Lung (tissue), 12 donors: ENCODE results near the gene KIAA1671. TPM values are rescaled to one million over a fixed set of nuclear protein-coding genes. Genes with fewer than 3 reads are reported as not detected.

Experiments
- ATAC-seq: fragments of 200-7000 bp; cut with Tn5 transposase; one replicate; pipeline ENCODE4 v1.9.1; 2020; ENCODE audit warnings: moderate number of reproducible peaks; ENCODE audit not compliant: insufficient read depth, low FRiP score
- DNase-seq, 3 donors: peaks; one replicate each; pipeline ENCODE4 v3.0.0-alpha.2; 2013 to 2017
- H3K27ac ChIP-seq, 2 donors: one replicate each; pipeline ENCODE4 v1.5.1; 2013; ENCODE audit warnings: mild to moderate bottlenecking in 2 of 2, moderate library complexity in 2 of 2, control low read depth in 1 of 2, inconsistent platforms in 1 of 2, low read depth in 1 of 2, low read length in 1 of 2
- H3K27me3 ChIP-seq, 3 donors: one replicate each; pipeline ENCODE4 v1.5.1; 2013; ENCODE audit warnings: low read length in 2 of 3; ENCODE audit not compliant: control insufficient read depth in 3 of 3, insufficient read depth in 3 of 3
- H3K36me3 ChIP-seq, 4 donors: one replicate each; pipeline ENCODE4 v1.5.1; 2013; ENCODE audit warnings: low read length in 4 of 4, mild to moderate bottlenecking in 1 of 4, moderate library complexity in 1 of 4; ENCODE audit not compliant: control insufficient read depth in 4 of 4, insufficient read depth in 4 of 4
- H3K4me1 ChIP-seq, 5 donors: one replicate each; pipeline ENCODE4 v1.5.1; 2013; ENCODE audit warnings: low read length in 5 of 5, mild to moderate bottlenecking in 2 of 5, moderate library complexity in 1 of 5; ENCODE audit not compliant: control insufficient read depth in 5 of 5, insufficient read depth in 5 of 5
- H3K4me3 ChIP-seq: one replicate; pipeline ENCODE4 v1.5.1; 2013; ENCODE audit warnings: mild to moderate bottlenecking, control low read depth, moderate library complexity
- H3K9ac ChIP-seq, 2 donors: one replicate each; pipeline ENCODE4 v1.5.1; 2013; ENCODE audit warnings: low read length in 2 of 2, control low read depth in 1 of 2; ENCODE audit not compliant: insufficient read depth in 1 of 2
- H3K9me3 ChIP-seq, 4 donors: one replicate each; pipeline ENCODE4 v1.5.1; 2013; ENCODE audit warnings: low read length in 3 of 4, mild to moderate bottlenecking in 1 of 4, moderate library complexity in 1 of 4; ENCODE audit not compliant: control insufficient read depth in 4 of 4, insufficient read depth in 3 of 4
- CTCF ChIP-seq: IDR thresholded peaks from 2 replicates; pipeline ENCODE4 v1.5.1; 2012; ENCODE audit warnings: mild to moderate bottlenecking; ENCODE audit errors: control extremely low read depth, extremely low read depth
- WGBS, 2 donors: extraction: QIAGEN DNeasy Blood & Tissue Kit; methylation state at CpG; one replicate each; pipeline ENCODE4 v1.1.7; 2013; 5-methylcytosine and 5-hydroxymethylcytosine counted together
- polyA plus RNA-seq, 2 donors: library from polyadenylated mRNA; stranded (reverse); fragments of 200-250 nt; gene quantifications; one replicate each; pipeline ENCODE4 v1.2.1, GENCODE V29; 2013
- total RNA-seq, 2 donors: library from RNA; depleted of rRNA in 1 of 2; stranded (reverse); fragments of >200 nt in 1 of 2; gene quantifications; one replicate each; pipeline ENCODE4 v1.2.1, GENCODE V29; 2014 to 2021
- donor health status: control.
- donor health status: control.
- donor health status: Bipolar disorder and iron deficiency.
- donor health status: healthy.
- donor health status: DM: yes; HTN: yes; CAD: no.

Gene KIAA1671
- total and polyA plus RNA-seq, 4 donors, result 7.6 to 44.6 (median 24.0) TPM

- Histone ChIP-seq H3K36me3 (no peaks in the 10 kb centered on the region), H3K27ac (peak overlapping the region in 1 of 2 donors; percentile 75), H3K27me3 (no peaks in the 10 kb centered on the region), H3K9ac (no peak overlapping the region), H3K9me3 (peaks cover 0 to 2% (median 0%) of the 10 kb centered on the region in 4 donors), H3K4me3 (no peak overlapping the region), H3K4me1 (peaks cover 0 to 12% (median 0%) of the 10 kb centered on the region in 5 donors)
- DNase-seq (no peak), ATAC-seq (no peak)
- TF ChIP-seq CTCF, result no peak
- 68 to 78% methylated on average over 9 of the region's 9 CpGs for WGBS, 2 donors
Measured at GRCh38 chr22:25090225-25090890, 137.8 kb downstream of the KIAA1671 start.

GRCh38 chr22:25091458-25091857 is 138.9 kb downstream of the KIAA1671 start:
- H3K4me1 ChIP-seq, result peaks cover 0 to 10% (median 0%) of the 10 kb centered on the region in 5 donors
- H3K36me3 ChIP-seq, result no peaks in the 10 kb centered on the region
- no peak overlapping the region for H3K9ac ChIP-seq
- 93 to 95% methylated on average over 9 of the region's 9 CpGs for WGBS, 2 donors
- H3K4me3 ChIP-seq, result no peak overlapping the region
- ATAC-seq (no peak), DNase-seq (no peak)
- H3K27ac ChIP-seq, result no peak overlapping the region
- no peak for TF ChIP-seq CTCF
- no peaks in the 10 kb centered on the region for H3K27me3 ChIP-seq
- H3K9me3 ChIP-seq, result peaks cover 0 to 2% (median 0%) of the 10 kb centered on the region in 4 donors

GRCh38 chr22:25092119-25092518 is 139.6 kb downstream of the KIAA1671 start:
- ATAC-seq, result no peak
- Histone ChIP-seq H3K9me3 (peaks cover 0 to 2% (median 0%) of the 10 kb centered on the region in 4 donors), H3K36me3 (no peaks in the 10 kb centered on the region), H3K27me3 (no peaks in the 10 kb centered on the region), H3K9ac (no peak overlapping the region), H3K27ac (no peak overlapping the region), H3K4me3 (no peak overlapping the region), H3K4me1 (peaks cover 0 to 10% (median 0%) of the 10 kb centered on the region in 5 donors)
- no peak for DNase-seq
- 85 to 89% methylated on average over 4 of the region's 4 CpGs for WGBS, 2 donors
- no peak for TF ChIP-seq CTCF
